CD4-positive, alpha-beta T cell treated with Interleukin-2 at 100 ng/mL for 4 hours (primary cell): ENCODE data around the gene DNAH9.

Experiments
- DNase-seq: peaks from one replicate; pipeline ENCODE4 v3.0.0-alpha.2; 2020; ENCODE audit warnings: low spot score

DNAH9 gene

DNA sequence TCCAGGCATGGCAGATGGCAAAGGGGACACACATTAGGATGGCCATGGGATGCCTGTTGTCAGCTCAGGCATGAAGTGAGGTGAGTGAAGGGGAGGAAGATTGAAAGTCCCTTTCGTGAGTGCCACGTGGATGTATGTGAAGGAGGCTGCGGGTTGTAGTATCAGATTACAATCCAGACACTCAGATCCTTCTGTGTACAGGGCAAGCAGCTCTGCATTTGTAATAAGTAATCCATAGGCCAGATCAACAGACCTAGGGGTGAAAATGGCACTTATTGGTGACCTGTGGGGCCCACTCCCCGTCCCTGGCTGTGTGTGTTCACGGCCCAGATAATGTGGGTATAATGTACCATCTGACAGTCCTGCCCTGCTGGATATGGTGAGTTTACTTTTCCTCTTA is 159.5 kb downstream of the DNAH9 start:
- no peak for DNase-seq

DNA sequence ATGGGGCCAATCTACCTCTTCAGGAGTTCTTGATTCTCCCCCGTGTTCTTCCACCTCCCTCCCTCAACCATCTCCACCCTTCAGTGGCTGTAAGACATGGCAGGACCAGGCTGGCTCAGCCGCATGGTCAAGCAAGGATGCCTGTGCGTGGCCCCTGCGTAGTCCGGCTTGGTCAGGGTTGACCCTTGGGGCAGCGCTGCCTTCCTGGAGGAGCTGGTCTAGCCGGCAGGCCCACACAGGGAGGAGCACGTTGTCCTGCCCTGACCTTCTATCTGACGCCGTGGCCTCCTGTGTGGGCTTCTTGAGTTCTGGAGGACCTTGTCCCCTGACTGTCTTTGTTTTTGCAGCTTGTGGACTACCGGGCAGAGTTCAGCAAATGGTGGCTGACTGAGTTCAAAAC is 169.8 kb downstream of the DNAH9 start:
- no peak for DNase-seq

DNA sequence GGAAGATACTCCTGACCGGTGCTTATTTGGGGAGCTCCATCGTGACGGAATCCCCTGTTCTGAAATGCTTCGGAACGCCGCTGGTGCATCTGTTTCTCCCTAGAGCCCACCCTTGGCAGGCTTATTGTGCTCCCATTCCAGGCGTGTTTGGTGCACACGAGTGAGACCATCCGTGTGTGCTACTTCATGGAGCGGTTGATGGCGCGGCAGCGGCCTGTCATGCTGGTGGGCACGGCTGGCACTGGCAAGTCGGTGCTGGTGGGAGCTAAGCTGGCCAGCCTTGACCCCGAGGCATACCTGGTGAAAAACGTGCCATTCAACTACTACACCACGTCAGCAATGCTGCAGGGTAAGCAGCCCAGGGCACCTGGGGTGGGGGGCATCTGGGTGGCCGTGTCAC is 170.7 kb downstream of the DNAH9 start:
- no peak for DNase-seq

DNA sequence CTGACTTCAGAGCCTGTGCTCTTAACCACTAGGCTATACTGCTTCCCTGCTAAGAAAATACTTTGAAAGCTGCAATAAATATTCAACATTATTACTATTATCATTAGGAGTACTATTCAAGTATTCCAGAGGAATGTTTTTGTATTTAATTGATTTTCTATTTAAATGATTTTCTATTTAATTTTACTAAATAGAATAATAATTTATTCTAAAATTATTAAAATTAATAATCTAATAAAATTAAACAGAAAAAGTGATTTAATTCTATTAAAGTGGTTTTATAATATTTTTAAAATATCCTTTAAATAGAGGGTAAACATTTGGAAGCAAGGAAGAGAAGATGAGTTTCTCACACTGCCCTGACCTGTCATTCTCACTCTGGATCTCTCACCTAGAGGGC is 173.8 kb downstream of the DNAH9 start:
- DNase-seq = no peak

DNA sequence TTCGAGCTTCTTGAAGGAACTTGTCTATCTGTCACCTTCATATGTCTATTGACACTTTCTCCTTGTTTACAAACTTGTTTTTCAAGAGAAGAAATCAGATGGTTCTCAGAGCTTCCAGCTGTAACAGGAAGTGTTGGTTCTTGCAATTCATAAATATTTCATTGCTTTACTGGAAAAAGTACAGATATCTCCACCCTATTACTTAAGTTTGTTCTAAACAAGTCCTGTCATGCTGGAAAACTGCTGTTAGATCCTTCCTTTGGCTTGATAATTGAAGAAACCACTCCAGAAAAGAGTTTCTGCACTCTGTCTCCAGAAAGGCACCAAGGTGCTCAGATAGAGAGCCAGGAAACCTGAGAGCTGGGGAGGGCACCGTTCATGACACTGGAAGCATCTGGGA is 181.6 kb downstream of the DNAH9 start:
- no peak for DNase-seq

DNA sequence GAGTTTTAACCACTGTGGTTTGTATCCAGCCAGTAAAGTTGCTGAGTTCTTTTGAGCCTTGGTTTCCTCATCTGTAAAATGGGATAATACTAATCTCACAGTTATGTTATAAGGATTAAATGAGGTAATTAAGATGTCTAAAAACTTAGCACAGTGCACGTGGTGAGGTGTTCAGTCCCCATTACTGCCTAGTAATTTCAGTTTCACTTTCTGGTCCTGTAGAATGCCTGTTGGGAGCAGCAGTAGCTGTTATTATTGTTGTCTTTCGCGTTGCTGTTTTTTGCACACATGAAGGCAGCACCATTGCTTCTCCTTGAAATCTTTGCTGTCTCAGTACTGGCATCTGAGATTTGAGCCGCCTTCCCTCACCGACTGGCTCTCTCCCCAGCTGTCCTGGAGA is 182.4 kb downstream of the DNAH9 start:
- no peak for DNase-seq

DNA sequence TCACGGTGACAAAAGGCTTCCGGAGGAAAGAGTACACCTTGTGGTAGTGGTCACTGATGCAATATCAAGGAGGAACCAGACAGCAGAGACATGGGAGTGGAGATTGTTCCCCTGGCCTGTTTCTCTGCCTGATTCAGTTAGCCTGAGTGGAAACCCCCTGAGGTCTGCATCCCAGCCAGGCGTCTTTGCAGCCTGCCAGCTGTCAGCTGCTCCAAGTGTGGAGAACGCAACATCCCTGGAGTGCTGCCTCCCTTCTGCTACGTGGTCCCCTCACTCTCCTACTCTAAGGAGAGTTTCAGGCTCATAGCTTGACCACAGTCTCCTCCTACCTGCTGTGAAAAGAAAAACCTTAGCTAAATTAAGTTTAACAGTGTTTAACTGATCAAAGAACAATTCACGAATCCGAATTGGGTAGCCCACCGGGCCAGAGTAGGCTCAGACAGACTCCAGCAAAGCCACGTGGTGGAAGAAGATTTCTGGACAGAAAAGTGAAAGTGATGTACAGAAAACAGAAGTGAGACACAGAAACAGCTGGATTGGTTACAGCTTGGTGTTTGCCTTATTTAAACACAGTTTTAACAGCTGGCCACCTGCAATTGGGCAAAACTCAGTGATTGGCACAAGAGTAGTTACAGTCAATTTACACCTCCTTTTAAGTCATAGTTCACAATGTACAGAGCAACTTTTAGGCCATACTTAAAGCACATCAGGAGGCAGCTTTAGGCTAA is 188.6 kb downstream of the DNAH9 start:
- DNase-seq = no peak

DNA sequence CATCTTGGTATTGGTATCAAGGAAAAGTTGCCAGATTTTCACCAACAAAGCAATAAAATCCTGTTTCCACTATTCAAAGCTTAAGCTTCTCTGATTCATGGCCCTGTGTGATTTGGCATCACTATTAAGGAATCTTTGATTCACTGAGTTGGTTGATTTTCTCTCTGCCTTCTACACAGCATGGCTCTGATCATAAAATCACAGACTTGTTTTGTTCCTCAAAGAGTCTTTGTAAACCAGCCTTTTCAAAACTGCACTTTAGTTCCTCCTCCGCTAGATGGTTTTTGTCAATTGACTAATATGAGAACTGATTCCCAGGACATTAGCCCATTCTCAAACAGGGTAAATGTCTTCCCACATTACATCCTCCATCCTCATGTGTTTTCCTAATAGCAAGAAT is 197.6 kb downstream of the DNAH9 start:
- DNase-seq = no peak

DNA sequence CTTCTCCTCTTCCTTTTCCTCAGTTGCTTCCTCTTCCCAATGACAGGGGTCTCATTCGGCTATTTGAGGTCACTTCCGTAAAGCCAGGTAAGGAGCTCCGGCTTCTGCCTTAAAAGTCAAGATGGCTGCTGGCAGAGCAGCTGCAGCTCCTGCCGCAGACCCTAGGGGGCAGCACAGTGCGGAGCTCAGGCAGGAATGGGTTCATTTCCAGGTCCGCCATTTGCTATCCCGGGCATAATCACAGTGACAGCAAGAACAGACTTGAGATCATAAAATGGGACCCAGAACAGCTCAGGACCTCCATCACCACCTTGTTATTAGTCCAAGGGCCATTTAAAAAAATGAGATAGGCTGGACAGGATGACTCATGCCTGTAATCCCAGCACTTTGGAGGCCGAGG is 199.5 kb downstream of the DNAH9 start:
- no peak for DNase-seq

DNA sequence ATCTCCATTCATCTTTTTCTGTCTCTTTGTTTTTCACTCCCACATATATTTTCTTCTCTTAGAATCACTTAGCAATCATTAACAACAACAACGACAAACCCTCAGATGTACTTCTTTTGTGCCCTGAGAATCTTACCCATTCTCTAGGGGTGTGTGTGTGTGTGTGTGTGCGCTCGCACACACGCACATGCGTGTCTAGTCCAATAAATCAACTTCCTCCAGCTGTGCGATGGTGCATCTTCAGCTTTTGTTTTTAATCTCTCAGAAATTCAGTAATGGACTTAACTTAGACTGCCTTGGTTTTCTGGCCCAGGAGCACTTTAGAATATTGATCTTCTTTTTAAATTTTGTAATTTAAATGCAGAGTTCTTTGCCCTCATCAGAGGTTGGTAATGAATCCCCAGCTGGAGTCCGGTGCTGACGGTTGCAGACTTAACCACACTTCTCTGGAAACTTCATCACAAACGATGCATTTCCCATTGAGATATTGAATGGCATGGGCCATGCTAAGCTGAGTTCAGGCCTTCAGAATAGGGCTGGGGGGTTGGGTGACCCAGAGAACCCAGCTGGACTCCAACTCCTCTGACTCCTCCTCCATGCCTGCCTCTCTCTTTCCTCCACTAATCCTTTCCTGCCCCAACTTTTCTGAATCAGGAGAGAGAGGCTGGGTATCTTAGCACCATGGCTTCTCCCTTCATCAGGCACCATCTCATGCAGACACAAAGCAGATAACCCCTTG is 205.1 kb downstream of the DNAH9 start:
- DNase-seq = no peak

DNA sequence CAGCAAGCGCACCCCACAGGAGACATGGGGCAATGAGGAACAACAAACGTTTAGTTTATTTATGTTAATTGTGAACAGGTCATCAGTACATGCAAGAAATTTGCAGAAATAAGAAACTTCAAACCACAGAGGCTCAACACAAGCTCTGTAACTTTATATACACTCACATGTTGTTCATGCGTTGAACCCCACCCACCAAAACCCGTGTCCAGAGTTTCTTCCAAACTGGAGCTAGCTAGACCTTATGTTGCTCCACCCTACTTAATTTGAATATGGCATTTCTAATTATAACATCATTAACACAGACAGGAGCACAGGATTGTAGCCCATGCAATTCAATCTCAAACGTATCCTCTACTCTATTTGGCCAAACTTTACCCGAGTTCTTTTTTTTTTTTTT is 206.9 kb downstream of the DNAH9 start:
- no peak for DNase-seq

DNA sequence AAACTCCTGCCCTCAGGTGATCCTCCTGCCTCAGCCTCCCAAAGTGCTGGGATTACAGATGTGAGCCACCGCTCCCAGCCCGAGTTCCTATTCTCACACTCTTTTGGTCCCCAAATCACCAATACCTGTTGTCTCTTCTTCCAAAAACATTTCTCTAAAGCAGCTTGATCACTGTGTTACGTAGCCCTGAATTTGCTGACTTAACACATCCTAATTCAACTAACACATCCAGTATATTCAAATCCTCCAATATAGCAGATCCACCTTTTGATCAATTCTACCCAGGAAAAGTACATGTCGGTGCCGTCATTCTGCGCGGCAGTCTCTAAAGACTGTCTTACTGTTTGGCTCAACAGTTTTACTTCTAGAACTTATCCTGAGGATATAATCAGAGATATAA is 207.7 kb downstream of the DNAH9 start:
- no peak for DNase-seq

DNA sequence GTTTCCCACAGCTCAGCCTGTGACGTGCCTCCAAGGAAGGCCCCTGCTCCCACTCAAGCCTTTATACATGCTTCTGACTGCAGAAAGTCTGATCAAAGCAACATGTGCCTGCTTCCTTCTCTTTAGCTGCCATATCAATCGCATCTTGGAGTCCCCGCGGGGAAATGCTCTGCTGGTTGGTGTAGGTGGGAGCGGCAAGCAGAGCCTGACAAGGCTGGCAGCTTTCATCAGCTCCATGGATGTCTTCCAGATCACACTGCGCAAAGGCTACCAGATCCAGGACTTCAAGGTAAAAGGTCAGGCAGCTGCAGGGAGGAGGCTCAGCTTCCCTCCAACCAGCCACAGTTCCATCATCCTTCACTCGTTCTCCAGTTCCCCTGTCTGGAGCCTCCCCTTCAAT is 209.3 kb downstream of the DNAH9 start:
- no peak for DNase-seq

DNA sequence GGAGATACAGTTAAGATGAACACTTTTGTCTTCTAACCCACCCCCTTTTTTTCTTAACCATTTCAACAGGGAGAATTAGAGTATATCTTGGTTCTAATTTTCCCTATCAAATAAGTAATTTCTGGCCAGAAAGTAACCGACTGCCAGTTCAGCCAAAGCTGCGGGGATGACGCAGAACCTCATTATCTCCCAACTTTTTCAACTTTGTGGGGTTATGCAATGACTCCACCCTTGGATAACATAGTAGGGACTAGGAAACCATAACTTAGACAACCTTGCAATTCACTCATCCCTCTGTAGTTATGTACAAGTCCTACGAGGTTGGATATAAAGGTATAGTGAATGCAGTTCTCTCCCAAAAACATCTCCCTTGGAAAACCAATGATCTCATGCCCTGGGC is 215.0 kb downstream of the DNAH9 start:
- DNase-seq = no peak

DNA sequence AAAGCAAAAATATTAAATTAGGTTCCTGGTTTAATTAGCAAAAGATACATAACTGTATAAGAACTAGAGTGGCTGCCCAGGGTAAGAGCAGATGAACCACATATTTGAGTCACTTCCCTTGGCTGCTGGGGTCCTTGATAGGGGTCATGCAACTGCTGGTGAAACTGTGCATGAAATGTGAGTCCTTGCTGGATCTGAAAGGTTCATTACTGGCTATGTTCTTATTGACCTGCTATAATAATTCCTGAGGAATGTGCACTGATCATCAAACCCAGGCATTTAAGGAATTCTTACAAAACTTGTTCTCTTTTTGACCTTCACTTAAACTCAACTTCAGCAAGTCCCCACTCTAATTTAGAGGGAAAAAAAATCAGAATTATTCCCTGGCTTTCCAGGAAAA is 215.6 kb downstream of the DNAH9 start:
- DNase-seq = no peak

DNA sequence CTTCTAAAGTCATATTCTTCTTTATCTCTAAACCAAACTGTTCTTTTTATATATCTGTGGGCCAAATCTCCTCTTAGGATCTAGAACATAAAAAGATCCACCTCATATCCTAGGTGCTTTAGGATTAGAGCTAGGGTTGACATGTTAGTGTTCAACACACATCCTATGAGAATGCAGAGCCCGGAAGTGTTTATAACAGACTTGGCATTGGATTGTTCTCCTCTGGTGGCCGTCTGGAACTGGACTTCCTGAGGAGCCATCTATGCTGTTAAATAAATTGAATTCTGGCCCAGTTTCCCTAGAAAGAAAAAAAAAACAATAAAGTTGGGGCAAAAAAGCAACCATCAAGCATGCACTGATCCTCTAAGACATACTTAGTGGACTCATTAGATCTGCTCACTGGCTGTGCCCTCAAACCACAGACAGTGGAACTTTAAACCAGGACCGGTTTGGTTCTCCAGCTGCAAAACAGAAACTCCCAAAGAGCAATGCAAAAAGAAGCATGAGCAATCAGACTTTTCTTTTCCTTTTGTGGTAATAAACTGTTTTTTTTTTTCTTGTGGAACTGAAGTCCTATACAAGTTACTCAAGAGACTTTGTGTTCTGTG is 216.5 kb downstream of the DNAH9 start:
- no peak for DNase-seq

DNA sequence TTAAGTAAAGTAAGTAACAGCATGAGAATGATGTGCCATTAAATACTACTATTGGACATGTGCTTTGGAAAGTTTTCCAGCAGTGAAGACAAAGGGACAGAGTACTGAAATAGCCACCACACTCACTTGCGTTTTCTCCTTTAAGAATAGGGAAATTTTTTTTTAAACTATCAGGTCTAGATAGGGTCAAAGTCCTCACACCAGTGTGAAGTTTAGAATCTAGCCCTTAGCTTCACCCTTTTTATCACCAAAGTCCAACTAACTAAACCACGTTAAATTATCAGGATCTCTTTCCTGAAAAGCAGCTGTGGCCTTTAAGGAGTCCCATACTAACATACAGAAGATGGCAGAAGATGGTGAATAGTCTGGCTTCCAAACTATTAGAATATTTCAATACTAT is 218.1 kb downstream of the DNAH9 start:
- DNase-seq = no peak

DNA sequence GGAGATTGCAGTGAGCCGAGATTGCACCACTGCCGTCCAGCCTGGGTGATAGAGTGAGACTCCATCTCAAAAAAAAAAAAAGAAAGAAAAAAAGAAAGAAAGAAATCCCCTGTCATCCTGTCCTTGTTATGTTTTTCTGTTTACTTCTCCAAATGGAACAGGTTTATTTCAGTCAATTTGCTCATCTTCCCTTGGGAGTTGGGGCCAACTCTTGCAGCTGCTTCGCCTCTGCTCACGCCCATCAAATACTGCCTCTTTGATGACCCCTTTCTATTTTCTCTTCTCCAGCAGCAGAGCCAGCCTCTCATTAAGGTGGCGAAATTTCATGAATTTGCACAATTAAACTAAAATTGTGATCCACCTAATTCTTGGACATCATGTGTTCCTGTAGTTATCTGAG is 225.6 kb downstream of the DNAH9 start:
- no peak for DNase-seq

DNA sequence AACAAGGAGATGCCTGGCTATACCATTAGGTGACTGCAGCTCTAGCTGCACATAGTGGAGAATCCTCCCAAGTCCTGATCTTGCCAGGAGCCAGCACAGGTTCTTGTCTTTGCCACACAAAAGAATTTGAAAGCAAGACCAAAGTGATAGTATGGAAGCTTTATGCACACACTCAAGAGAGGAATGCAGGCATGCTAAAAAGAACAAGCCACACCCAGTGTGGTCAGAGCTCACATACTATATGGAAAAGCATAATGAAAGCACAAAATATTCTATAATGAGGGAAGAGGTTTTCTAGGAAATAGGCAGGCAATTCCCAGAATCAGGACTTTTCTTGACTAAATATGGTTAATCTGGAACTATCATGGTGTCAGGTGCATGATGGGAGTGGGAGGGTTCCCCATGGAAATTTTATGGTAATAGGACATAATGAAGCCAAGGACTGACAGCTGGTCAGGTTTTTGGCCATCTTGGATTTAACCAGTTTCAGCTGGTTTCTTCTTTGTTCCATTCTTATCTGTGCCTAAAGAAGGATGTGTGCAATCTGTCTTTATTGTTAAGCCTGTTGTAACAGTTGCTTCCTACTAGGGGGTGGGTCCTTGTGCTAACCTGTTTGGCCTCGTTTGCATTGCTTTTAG is 227.4 kb downstream of the DNAH9 start:
- no peak for DNase-seq

DNA sequence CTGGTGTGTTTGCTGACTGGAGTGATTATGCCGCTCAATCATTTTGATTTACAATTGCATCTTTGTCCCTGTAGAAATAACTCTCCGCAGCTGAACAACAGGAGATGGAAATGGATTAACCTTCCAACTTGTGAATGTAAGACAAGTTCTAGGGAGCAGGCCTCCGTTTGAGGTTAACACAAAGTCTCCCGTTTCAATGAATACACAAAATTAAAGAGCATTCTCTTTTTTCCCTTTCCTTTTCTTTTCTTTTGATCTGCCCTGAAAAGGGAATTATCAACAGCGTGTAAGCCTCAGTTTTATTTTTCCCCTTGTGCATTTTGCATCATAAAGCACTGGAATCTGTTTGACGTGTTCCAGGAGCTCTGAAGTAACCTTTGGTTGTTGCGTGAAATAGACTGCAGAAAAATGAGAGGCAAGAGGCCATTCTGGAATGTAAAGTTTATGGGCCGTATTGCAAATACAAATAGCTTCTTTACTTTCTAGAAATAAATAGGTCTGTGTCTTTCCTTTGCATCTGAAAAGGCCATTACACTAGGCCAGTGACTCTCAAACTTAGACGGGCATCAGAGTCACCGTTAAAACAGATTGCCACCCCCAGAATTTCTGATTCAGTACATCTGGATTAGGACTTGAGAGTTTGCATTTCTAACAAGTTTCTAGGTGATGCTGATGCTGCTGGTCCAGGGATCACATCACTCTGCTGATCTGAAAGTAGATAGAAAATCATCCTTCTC is 234.3 kb downstream of the DNAH9 start:
- no peak for DNase-seq

DNA sequence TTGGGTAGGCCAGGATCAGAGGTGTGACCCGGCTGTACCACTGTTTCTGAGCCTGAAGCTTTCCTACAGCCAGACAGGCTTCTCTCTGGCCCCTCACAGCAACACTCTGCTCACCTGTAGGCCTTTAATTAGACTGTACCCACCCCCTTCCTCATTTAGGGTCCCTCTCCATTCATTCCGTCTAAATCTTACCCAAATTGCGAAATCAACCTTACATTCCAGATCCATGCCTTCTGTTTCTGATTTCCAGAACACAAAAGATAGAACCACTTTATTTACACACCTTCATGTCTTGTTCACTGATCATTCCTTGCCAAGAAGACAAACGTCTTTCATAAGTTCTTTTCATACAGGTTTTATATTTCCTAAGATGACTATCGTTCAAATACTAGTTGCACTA is 238.2 kb downstream of the DNAH9 start:
- no peak for DNase-seq

DNA sequence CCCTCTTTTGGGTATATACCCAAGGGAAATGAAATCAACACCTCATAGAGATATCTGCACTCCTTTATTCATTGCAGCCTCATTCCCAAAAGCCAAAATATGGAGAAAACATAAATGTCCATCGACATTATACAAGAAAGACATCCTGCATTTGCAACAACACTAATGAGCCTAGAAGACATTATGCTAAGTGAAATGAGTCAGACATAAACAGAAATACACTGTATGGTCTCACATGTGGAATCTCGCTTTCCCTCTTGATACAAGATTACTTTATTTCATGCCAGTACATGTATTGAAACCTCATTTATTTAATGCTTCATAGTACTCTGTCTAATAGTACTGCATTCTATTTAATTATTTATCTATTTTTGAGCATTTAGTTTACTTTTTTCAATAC is 241.8 kb downstream of the DNAH9 start:
- no peak for DNase-seq
